Measurements from ENCODE around the gene SLC8A1.

SLC8A1 gene

DNA sequence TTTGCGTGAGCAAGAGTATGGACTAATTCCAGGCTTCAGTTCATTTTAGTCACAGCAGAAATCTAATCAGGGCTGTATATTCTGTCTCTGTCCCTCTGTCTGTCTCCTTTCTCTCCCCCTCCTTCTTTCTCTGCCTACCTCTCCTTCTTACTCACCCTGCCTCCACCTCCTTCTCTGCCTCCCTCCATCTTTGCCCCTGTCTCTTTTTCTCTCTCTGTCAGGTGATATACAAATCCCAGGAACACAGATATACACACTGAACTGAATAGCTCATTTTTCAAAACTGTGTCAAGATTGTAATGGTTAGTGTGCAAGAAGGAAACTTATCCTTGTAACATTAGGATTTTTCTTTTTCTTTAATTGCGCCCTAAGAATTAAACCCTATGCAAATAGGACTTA lies 32.5 kb downstream of the SLC8A1 start:
- peak; percentile 72 for FAIRE-seq

DNA sequence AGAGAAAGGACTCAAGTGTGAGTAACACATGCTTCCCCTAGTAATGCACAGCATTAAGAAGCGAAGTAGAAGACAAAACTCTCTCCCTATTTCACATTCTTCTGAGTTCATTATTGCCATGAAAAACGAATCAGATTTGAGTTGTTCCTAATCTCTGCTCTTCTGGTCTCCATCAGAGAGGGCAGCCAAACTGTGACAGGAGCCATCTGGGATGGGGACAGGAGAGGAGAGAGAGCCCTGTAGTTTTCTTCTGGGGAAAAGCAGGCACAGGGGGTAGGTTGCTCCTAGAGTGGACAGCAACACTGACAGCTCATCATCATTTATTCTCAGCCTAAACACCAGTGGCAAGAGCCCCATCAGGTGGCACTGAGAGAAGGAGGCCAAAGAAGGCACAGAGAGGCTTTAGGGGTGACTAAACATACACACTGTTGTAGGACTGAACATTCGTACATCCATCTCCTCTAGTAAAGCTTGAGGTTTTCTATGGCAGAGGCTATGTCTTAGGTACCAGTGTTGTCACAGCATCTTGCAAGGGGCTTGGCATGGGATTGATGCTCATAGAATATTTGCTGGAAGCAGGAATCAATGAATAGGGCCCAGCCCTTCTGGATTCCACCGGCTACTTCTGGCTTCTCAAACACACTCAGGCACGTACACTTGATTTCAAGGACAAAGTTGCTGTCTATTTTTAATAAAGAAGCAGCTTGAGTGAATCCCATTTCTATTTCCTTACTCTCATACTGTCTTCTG lies 33.1 kb downstream of the SLC8A1 start:
- no peak for FAIRE-seq

DNA sequence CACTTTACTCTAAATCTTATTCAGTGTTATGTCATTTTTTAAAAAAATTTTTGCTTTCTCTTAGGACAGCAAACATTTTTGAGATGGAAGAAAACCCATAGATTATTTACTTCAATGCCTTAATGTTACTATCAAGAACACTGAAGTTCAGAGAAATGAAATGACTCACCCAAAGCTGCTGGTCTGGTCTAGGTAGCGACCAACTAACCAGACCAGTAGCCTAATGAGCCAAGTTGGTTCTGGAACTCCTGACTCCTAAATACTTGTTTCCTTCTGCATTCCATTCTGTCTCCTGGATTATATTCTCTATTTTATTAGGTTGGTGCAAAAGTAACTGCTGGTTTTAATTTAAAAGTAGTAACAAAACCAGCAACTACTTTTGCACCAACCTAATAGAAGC lies 35.4 kb downstream of the SLC8A1 start:
- no peak for FAIRE-seq

DNA sequence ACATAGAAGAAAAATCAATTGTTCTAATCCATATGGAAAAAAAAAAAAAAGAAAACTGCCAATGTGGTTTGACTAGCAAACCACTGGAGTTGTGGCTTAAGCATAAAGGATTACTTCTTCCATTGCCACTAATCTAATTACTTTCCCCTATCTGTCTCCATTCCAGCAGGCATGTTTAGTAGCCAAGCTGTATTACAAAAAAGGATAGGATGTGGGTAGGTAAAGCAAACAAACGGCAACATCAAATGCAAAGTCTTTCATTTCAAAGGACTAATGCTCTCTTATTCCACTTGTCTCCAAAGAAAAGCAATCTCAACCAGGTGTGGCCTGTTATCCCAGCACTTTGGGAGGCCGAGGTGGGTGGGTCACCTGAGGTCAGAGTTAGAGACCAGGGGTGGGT lies 36.5 kb downstream of the SLC8A1 start:
- FAIRE-seq = peak; percentile 70

DNA sequence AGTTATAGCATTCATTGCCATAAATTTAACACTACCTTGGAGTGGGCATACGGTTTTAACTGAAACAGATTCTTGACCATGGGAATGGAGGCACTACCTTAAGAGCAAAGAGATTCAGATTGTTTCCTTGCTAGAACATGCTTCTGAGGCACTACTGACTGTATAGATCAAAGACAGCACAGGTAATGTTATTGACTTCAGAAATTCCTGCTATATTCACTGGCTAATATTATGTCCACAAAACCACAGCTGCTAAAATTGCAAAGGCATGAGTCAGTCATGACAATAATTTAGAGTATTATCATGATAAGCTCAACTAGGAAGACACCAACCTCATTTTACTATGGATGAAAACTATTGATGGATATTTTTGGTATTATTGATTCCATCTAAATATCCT lies 39.4 kb downstream of the SLC8A1 start:
- FAIRE-seq = no peak

DNA sequence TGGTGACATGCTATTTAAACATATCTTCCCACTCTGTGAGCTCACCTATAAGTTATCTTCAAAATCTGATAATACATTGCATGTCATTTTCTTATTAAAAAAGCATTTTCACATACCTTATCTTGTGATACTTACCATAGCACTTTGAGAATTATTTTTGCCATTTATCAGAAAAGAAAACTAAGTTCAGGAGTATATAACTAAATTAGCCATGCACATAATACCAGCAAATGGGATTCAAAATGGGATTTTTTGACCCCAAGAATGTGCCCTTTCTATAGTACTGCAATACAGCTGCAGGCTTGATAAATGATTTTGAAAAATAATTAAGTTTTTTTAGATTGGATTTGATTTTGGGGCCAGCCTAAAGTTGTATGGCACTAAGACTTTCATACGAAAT lies 41.2 kb downstream of the SLC8A1 start:
- no peak for FAIRE-seq

DNA sequence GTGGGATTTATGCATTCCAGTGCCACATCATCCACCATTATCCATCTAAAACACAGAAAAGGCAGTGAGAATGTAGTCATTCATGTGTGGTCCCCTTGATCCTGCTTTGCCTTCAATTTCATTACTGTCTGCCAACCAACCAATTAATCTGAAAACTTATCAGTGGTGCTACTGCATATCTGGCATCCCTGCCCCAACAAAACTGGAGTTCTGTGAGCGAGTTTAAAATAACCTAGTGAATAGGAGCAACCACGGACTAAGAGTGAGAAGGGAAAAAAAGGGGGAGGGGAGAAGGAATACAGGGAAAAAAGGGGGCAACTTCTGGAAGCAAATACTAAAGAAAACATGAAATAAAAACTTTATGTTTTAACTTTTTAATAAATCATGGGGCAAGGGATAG lies 42.2 kb downstream of the SLC8A1 start:
- FAIRE-seq = no peak

DNA sequence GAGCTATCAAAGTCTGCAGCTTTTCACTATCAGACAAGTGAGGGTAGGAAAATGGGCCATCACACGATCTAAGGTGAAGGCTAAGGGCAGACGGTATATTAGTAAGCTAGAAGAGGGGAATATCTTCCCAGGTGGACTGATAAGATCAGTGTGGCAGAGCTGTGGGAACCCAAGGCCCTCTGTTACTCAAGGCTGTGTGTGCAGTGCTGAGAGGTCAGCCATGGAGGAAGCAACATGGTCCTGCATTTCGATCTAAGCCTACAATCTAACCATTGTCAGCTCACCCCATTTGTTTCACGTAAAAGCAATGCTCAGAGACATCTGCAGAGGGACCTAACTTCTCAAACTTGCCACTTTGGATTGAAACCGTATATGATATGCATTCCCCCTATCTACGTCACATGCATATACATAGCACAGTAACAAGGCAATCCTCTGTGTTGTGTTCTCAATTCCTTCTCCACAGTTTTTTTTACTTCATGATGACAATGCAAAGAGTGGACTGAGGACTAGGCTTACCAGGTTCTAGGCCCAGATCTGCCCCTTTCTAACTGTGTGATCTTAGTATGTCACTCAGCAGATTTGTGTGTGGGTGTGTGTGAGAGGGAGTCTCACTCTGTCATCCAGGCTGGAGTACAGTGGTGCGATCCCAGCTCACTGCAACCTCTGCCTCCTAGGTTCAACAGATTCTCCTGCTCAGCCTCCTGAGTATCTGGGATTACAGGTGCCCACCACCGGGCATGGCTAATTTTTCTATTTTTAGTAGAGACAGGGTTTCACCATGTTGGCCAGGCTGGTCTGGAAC lies 45.2 kb downstream of the SLC8A1 start:
- FAIRE-seq = peak; percentile 72

DNA sequence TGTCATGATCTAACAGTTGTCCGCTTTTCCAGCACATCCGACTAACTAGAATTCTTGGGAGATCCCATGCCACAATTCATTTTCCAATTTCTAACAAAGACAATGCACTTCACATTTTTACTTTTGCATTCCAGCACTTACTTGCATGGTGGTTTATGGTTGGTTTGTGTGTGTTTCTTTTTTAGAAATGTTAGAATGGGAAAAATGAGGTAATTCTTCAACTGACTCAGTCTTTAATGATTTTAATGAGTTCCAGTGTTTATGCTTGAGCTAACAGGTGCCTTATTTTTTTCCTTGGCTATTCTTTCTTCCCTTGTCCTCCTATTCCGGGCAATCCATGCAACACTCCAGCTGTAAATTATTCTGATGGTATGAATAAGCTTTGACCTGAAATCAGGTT lies 46.4 kb downstream of the SLC8A1 start:
- FAIRE-seq = peak; percentile 96

DNA sequence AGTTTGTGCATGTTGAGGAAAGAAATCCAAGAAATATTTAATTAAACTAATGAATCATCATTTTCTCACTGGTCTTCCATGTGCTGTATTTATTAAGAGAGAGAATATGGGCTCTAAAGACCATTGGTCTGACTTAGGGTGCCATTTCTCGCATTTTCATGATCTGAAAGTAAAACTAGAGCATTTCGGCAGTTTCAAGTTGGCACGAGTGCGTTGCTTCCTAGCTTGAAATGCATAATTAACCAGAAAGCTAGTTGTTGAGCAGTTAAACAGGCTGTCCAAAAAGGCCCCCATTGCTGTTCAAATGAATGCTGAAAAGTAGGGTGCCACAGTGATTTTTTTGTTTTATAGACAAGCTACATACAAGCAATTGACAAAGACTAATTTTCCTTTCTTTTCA lies 47.4 kb downstream of the SLC8A1 start:
- peak; percentile 3 for FAIRE-seq

DNA sequence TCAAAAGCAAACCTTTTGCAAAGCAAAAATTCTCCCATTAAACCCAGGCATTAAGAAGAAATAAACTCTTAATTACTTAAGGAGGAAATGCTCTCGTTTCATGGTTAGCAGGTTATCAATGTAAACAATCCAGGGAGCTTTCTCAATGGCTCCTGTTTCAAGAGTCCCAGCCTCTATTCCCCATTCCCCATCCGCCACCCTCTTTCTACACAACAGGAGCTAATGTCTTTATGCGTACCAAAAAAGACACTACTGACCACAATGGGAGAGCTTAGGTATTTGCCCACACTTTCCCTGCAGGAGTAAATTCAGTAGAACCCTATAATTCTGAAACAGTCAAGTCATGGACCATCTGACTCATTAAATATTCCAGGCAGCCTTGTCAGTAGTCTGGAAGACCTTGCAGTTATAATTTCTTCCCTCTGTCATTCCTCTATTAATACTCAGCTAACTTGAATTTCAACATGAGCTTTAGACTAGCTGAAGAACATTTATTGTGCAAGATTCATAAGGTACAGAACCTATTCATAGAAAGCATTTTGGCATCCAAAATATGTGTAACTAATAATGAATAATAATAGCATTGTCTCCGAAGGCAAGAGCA lies 48.6 kb downstream of the SLC8A1 start:
- peak; percentile 94 for FAIRE-seq

DNA sequence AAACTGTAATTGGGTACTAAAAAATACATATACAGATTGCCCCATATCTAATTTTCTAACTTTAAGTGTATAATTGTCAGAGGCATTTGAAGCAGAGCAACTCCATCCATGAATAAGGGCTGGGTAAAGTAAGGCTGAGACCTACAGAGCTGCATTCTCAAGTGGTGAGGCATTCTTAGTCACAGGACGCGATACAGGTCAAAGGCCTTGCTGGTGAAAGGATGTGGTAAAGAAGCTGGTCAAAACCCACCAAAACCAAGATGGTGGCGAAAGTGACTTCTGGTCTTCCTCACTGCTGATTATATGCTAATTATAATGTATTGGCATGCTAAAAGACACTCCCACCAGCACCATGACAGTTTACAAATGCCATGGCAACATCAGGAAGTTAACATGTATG lies 50.0 kb downstream of the SLC8A1 start:
- no peak for FAIRE-seq

DNA sequence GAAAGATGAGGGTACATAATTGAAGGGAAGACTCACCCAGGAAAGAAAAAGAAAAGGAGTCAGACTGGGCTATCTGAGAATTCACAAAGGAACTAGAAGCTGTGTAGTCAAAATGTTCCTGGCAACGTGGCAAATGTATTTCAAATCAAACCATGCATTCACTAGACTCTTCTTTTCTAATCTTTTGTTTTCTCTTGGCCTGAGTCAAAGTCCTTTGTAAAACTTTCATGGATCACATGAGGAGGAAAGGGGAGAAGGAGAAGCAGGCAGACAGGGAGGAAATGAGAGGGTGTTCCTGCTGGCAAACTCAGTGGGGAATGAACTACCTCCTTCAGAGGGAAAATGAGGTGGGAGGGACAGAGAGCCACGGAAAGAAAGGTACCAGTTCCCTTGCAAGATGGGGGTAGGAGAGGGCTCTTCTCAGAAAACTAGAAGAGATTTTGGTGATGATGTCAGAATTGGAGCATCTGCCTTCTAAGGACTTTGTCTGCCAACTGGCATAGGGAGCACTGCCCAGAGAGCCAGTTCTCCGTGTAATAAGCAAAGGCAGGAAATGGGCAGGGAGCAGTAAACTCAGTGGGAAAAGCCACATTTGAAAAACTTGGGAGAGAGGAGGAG lies 51.4 kb downstream of the SLC8A1 start:
- FAIRE-seq = peak; percentile 99

DNA sequence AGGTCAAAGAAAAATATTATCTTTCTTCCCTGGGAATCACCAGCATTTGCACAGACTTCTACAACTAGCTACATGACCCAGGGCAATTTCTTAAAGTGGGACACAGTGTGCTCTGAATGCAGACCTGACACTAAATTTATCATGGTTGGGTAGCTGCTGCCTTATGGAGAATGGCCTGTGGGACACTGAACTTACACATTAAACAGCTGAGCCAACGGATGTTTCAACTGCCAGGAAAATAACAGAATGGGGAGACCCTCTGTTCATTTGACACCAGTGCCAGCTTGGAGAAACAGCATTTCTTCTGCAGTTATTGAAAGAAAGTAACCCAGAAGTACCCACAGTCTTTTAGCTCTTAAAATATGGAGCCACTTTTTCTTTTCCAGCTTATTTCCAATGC lies 54.1 kb downstream of the SLC8A1 start:
- FAIRE-seq = no peak

DNA sequence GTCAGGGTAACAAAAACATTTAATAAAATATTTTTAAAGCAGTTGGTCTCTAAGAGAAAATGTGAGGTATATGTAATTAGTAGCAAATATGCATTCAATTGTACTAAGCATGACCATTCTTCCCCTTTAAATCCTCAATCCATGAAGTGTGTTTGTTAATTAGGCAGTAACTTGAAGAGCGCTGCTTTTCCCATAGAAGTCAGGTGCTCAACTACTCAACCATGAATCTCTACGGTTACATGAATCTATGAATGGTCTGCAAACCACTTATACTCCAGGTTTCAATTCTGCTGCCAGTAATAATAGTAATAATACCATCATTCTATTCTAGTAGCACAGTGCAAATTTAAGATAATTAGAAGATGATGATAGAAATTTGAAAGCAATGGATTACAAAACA lies 55.8 kb downstream of the SLC8A1 start:
- FAIRE-seq = peak; percentile 97

DNA sequence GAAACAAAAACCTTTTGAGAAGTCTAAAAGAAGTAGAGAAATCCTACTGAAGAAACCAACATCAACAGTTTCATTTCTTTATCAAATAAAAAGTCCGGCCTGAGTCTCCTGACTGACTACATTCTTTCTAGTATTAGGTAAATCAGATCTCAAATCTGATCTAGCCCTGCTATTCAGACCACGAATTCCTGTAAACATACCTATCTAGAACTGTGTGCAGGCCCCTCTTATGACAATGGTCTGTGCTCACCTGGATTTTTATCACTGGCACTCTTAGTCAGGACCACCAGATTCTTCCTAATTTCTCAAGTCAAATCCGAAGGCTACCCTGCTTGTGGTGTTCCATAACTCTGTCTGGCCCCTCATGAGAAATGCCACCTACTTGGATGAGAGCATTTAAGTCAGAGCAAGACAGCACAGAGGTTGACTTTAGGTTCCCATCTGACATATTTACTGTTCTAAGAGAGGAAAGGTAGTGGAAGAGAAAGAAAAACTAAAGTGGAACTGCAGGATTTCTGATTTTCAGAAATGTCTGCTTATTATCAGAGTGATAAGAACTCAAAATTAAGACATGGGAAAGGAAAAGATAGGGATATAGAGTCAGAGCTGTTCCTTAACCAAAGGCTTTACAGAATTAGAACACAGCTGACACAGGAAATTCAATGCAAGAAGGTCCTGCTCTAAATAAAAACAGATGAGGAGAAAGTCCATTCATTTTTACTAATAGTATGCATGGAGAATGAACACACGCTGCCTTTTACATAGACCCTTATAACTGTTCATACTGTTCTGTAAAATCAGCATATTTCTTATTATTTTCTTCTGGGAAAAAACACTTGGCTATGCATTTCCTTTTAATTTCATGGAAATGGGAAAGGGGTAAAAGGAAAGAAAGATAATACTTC lies 56.5 kb downstream of the SLC8A1 start:
- FAIRE-seq = no peak

DNA sequence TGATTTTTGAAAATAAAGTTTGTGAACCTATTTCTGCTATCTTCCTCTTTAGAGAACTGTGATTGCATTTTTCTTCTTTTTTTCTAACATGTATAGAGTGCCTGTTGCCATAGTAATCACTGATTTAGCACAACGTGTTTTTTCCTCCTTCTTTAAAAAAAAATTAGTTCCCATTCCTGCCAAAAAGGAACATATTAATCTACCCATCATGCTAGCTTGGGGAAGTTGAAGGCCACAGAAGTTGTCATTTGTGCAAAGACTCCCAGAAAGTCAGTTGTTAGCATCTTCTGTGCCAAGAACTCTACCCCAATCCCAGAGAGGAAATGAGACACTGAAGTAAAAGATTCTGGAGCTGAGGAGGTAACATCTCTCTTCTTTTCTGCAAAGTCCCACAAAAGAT lies 57.3 kb downstream of the SLC8A1 start:
- FAIRE-seq = peak; percentile 60

DNA sequence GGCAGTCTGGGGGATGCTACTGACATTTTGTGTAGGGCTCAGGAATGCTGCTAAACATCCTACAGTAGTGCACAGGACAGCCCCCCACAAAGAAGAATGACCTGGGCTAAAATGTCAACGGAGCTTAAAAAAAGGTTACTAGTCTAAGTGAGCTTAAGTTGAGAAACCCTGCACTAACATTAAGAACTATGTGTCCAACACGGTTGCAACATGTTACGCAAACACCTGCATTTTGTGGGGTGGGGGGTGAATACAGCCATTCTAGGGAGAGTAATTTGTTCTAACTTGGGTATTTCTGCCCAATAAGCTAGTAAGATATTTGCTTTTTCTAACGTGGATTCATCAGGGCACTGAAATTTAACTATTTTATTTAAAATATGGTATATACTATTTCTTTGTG lies 57.9 kb downstream of the SLC8A1 start:
- FAIRE-seq = no peak

DNA sequence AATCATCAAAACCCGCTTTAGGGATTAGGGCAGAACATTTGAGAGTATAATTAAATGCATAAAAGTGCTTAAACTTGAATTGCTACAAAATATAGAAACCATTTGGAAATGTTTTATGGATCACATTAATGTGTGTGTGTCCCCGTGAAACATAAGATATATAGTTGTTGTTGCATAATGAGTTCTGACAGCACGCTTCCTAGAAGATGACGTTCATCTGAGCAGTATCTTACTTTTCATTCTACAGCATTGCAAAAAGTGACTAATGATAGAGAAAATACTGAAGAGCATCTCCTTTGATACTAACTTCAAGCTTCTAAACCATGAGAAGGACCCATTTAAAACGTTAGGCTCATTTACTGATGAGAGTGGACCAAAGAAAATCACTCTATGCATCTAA lies 63.7 kb downstream of the SLC8A1 start:
- no peak for FAIRE-seq

DNA sequence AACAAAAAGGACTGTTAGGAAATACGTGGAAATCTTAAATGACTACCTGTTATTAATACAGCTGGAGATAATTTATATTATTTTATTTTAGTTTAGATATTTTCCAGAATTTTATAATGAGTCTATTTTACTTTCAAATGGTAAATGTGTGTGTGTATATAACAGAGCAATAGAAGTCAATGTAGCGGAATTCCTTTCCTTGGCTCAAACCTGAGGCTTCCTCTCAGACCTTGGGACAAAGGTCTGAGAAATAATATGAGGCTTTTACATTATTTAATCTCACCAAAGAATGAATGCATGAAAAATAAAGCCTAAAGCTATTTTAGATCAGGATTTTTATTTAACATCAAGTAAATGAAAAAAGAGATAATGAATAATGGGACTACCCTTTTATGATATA lies 65.7 kb downstream of the SLC8A1 start:
- FAIRE-seq = no peak

DNA sequence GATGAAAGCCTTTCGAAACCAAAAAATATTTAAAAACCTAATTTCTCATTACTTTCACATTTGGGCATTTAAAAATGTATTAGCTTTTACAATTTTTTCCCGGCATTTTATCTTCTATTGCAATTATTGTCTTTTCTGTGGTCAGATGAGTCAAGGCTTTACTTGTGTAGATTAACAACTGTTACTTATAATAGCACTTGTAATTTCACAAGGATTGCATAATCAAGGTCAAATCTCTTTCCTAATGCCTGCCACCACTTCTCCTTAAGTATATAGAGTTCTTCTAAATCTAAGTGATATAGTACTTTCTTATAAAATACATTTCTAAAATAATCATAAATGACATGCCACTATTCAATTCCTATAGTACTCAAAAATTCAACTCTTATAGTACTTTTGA lies 67.2 kb downstream of the SLC8A1 start:
- FAIRE-seq = no peak

DNA sequence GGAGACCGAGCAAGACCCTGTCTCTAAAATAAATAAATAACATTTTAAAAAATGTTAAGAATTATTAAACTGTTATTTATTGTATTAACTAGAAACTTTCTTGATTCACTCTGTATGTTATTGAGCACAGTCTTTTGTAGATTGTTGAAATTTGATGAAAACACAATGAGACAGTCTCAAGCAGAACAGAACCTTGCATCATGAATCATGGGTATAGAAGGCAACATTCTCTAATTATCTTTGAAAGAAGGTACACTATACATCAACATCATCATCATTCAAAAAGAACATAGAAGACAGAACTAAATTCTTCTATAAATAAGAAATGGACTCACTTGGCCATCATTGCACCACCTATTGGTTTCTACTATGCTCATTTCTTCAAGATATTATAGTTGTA lies 67.7 kb downstream of the SLC8A1 start:
- no peak for FAIRE-seq

DNA sequence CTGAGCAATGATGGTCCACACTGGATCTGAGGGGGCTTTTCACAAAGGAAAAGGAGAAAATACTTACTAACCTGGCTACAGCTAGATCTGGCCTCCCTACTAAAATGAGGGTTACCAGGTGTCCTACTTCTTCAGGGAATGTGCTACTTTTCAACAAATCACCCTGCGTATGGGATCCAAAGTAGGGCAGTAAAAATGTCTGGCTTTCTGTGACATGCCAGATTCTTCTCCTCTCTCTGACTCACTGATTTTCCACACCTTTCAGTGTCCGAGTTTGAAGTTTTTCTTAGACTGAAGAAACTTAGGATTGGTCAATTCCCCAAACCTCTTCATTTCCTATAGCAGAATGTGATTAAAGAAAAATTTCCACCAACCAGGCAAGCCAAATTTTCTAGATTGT lies 71.2 kb downstream of the SLC8A1 start:
- FAIRE-seq = no peak
